B cell (primary cell): ENCODE data around the gene MTUS2. TPM values are rescaled to one million over a fixed set of nuclear protein-coding genes. Genes with fewer than 3 reads are reported as not detected.

Experiments
- ATAC-seq: fragments of 200-7000 bp; cut with Tn5 transposase; one replicate; pipeline ENCODE4 v1.10.0; 2021; ENCODE audit warnings: low read depth, mild to moderate bottlenecking, moderate number of reproducible peaks, moderate library complexity
- CTCF ChIA-PET: fragments of 350-600 bp; sonication (Branson Sonifier 250); formaldehyde crosslinking; loops from one replicate; lab custom pipeline; 2021; ENCODE audit warnings: antibody characterized with exemption, inconsistent platforms; lab: Charles Lee
- POLR2A ChIA-PET: fragments of 350-600 bp; sonication (Branson Sonifier 250); formaldehyde crosslinking; loops from one replicate; lab custom pipeline; 2021; ENCODE audit warnings: antibody characterized with exemption; lab: Charles Lee
- DNase-seq: peaks from one replicate; pipeline ENCODE4 v3.0.0; 2013
- H2AFZ ChIP-seq: 2 replicates; pipeline ENCODE4 v1.6.1; 2012; ENCODE audit warnings: mild to moderate bottlenecking, low read depth, low read length; ENCODE audit not compliant: insufficient read depth, poor library complexity, severe bottlenecking
- H3K27ac ChIP-seq, 2 donors: 1 replicate in 1 of 2; 2 replicates in 1 of 2; pipeline ENCODE4 v1.5.1; 2012 to 2013; ENCODE audit warnings: low read length in 2 of 2, mild to moderate bottlenecking in 2 of 2, moderate library complexity in 1 of 2
- H3K27me3 ChIP-seq, 4 experiments: fragments of 200-600 bp in 1 of 4; sonication (generic) in 1 of 4; replicated peaks in 1 of 4; 1 replicate in 2 of 4; 2 replicates in 2 of 4; pipeline versions ENCODE4 v1.6.1 to v1.7.0; 2013 to 2016; ENCODE audit warnings: low read length in 3 of 4, mild to moderate bottlenecking in 2 of 4, mixed read lengths in 1 of 4, moderate library complexity in 1 of 4; ENCODE audit not compliant: insufficient read depth in 4 of 4, control insufficient read depth in 3 of 4; ENCODE audit errors: control extremely low read depth in 1 of 4
- H3K36me3 ChIP-seq, 2 experiments: replicated peaks in 1 of 2; 1 replicate in 1 of 2; 2 replicates in 1 of 2; pipeline versions ENCODE4 v1.6.1 to v1.7.1; 2013; ENCODE audit warnings: low read length in 1 of 2; ENCODE audit not compliant: insufficient read depth in 2 of 2, control insufficient read depth in 1 of 2; ENCODE audit errors: control extremely low read depth in 1 of 2, extremely low read depth in 1 of 2
- H3K4me1 ChIP-seq, 2 donors: fragments of 200-600 bp in 1 of 2; sonication (generic) in 1 of 2; 1 replicate in 1 of 2; 2 replicates in 1 of 2; pipeline versions ENCODE4 v1.5.1 to v1.6.1; 2013 to 2017; ENCODE audit warnings: low read length in 2 of 2; ENCODE audit not compliant: control insufficient read depth in 2 of 2, insufficient read depth in 2 of 2
- H3K4me2 ChIP-seq: replicated peaks from 2 replicates; pipeline ENCODE3; 2012; ENCODE audit warnings: mild to moderate bottlenecking, low read depth, low read length; ENCODE audit not compliant: poor library complexity, severe bottlenecking
- H3K4me3 ChIP-seq, 5 experiments: fragments of 200-600 bp in 1 of 5; sonication (generic) in 1 of 5; 1 replicate in 3 of 5; 2 replicates in 2 of 5; pipeline versions ENCODE4 v1.5.1 to v1.7.0; 2011 to 2016; ENCODE audit warnings: low read length in 4 of 5, mild to moderate bottlenecking in 4 of 5, low read depth in 2 of 5, control low read depth in 1 of 5, moderate library complexity in 1 of 5; ENCODE audit not compliant: insufficient read depth in 1 of 5; ENCODE audit errors: control extremely low read depth in 1 of 5, extremely low read depth in 1 of 5
- H3K79me2 ChIP-seq: fragments of 200-600 bp; sonication (generic); one replicate; pipeline ENCODE4 v1.6.0; 2016; ENCODE audit warnings: low read length; ENCODE audit not compliant: control insufficient read depth, insufficient read depth
- H3K9ac ChIP-seq: fragments of 200-600 bp; sonication (generic); 2 replicates; pipeline ENCODE4 v1.6.1; 2017; ENCODE audit warnings: mild to moderate bottlenecking, low read length, moderate library complexity
- H3K9me3 ChIP-seq, 3 donors: one replicate each; pipeline versions ENCODE4 v1.6.1 to v1.7.1; 2013; ENCODE audit warnings: low read length in 2 of 3; ENCODE audit not compliant: control insufficient read depth in 2 of 3, insufficient read depth in 1 of 3; ENCODE audit errors: control extremely low read depth in 1 of 3
- H4K20me1 ChIP-seq: 2 replicates; pipeline ENCODE4 v1.6.0; 2012; ENCODE audit warnings: mild to moderate bottlenecking, low read length; ENCODE audit not compliant: insufficient read depth, control insufficient read depth, poor library complexity, severe bottlenecking
- H3K27ac Mint-ChIP-seq: one replicate; pipeline ENCODE4 v1.8.0; 2021; ENCODE audit warnings: mixed read lengths
- H3K27me3 Mint-ChIP-seq: one replicate; pipeline ENCODE4 v1.8.0; 2021; ENCODE audit warnings: mixed read lengths
- H3K4me1 Mint-ChIP-seq: one replicate; pipeline ENCODE4 v1.8.0; 2021; ENCODE audit warnings: mixed read lengths
- H3K4me3 Mint-ChIP-seq: one replicate; pipeline ENCODE4 v1.8.0; 2021; ENCODE audit warnings: mixed read lengths
- H3K9me3 Mint-ChIP-seq: one replicate; pipeline ENCODE4 v1.8.0; 2022; ENCODE audit warnings: mixed read lengths; ENCODE audit not compliant: insufficient read depth
- CTCF ChIP-seq: fragments of 200-600 bp; IDR thresholded peaks from one replicate; pipeline ENCODE4 v1.8.0; 2022; ENCODE audit warnings: antibody characterized with exemption, mild to moderate bottlenecking
- EZH2 ChIP-seq: IDR thresholded peaks from 2 replicates; pipeline ENCODE4 v1.6.1; 2012; ENCODE audit warnings: borderline replicate concordance, low read depth, mild to moderate bottlenecking, moderate library complexity, low read length; ENCODE audit not compliant: insufficient read depth, poor library complexity, severe bottlenecking
- WGBS: methylation state at CpG from one replicate; pipeline ENCODE4 v1.1.5; 2013; ENCODE audit warnings: missing lambda C conversion rate; ENCODE audit not compliant: insufficient coverage; 5-methylcytosine and 5-hydroxymethylcytosine counted together
- intact Hi-C: fragments of 100-400 bp; cut with micrococcal nuclease; formaldehyde crosslinking; loops from one replicate; pipeline ENCODE4 v1.10.0; 2022
- polyA plus RNA-seq: library from polyadenylated mRNA; depleted of rRNA; stranded (reverse); fragments of >200 nt; gene quantifications from 2 replicates; pipeline ENCODE4 v1.2.3, GENCODE V29; 2012
- total RNA-seq, 2 donors: library from RNA; stranded (reverse); fragments of 120-200 nt in 1 of 2; gene quantifications; 1 replicate in 1 of 2; 2 replicates in 1 of 2; pipeline versions ENCODE4 v1.2.3 to v1.2.4, GENCODE V29; 2013 to 2022

MTUS2 gene
- total and polyA plus RNA-seq, 2 donors (not counting 1 experiment from before 2014, with no cell fraction given), result 0.12 TPM; not detected in 1

- H4K20me1 ChIP-seq, result no peaks in the 10 kb centered on the region
- no peaks in the 10 kb centered on the region for H3K79me2 ChIP-seq
- H2AFZ ChIP-seq, result no peak overlapping the region
- ATAC-seq, result no peak
- no peaks in the 10 kb centered on the region for H3K9me3 ChIP-seq
- Mint-ChIP-seq H3K4me1 (no peaks in the 10 kb centered on the region), H3K4me3 (no peak overlapping the region), H3K27me3 (peaks cover 43% of the 10 kb centered on the region), H3K27ac (no peak overlapping the region), H3K9me3 (no peaks in the 10 kb centered on the region)
- no peak overlapping the region for H3K27ac ChIP-seq
- 83% methylated on average over 1 of the region's 2 CpGs for WGBS
- no peak overlapping the region for H3K9ac ChIP-seq
- H3K4me3 ChIP-seq, result no peak overlapping the region
- no peaks in the 10 kb centered on the region for H3K36me3 ChIP-seq
- CTCF ChIA-PET, result no interaction called here
- TF ChIP-seq EZH2, result no peak
- no peak for TF ChIP-seq CTCF
- DNase-seq, result no peak
- POLR2A ChIA-PET, result no interaction called here
- H3K27me3 ChIP-seq, result peaks cover 0 to 17% (median 5%) of the 10 kb centered on the region in 4 experiments
- intact Hi-C loops, result no loop called here
- no peak overlapping the region for H3K4me2 ChIP-seq
- no peaks in the 10 kb centered on the region for H3K4me1 ChIP-seq
These were observed 576.3 kb downstream of the MTUS2 start for GRCh38 chr13:29396446-29396845.

- WGBS, result 98% methylated on average over 3 of the region's 3 CpGs
- TF ChIP-seq EZH2 (no peak), CTCF (no peak)
- no peaks in the 10 kb centered on the region for H3K36me3 ChIP-seq
- H3K4me3 Mint-ChIP-seq, result no peak overlapping the region
- peaks cover 39% of the 10 kb centered on the region for H3K27me3 Mint-ChIP-seq
- no peak overlapping the region for H2AFZ ChIP-seq
- H3K9me3 Mint-ChIP-seq, result no peaks in the 10 kb centered on the region
- no peak overlapping the region for H3K4me3 ChIP-seq
- CTCF ChIA-PET, result no interaction called here
- POLR2A ChIA-PET, result no interaction called here
- no peak overlapping the region for H3K27ac ChIP-seq
- H3K27ac Mint-ChIP-seq, result no peak overlapping the region
- ATAC-seq, result no peak
- H3K4me2 ChIP-seq, result no peak overlapping the region
- H3K27me3 ChIP-seq, result peaks cover 0 to 17% (median 5%) of the 10 kb centered on the region in 4 experiments
- intact Hi-C loops, result no loop called here
- H3K9me3 ChIP-seq, result no peaks in the 10 kb centered on the region
- H4K20me1 ChIP-seq, result no peaks in the 10 kb centered on the region
- no peaks in the 10 kb centered on the region for H3K4me1 Mint-ChIP-seq
- no peaks in the 10 kb centered on the region for H3K79me2 ChIP-seq
- no peak overlapping the region for H3K9ac ChIP-seq
- DNase-seq, result no peak
- H3K4me1 ChIP-seq, result no peaks in the 10 kb centered on the region
These were observed 577.1 kb downstream of the MTUS2 start for GRCh38 chr13:29397265-29397664.
